ENCODE data around the gene DNAH3. TPM values are rescaled to one million over a fixed set of nuclear protein-coding genes. Genes with fewer than 3 reads are reported as not detected.
"Not testable (repeated sequence)": the region's sequence is repeated elsewhere in the genome, so short reads cannot be mapped to it uniquely, and the experiment has no call there.

DNAH3 gene
- total RNA-seq, 1 experiment from 2014 or later, result 0.21 TPM

- peak; percentile 94 for DNase-seq
- no peaks in the 10 kb centered on the region for H3K9me3 Mint-ChIP-seq (ENCODE audit: low read depth, unreplicated experiment)
- H3K4me1 Mint-ChIP-seq (ENCODE audit: low read depth, unreplicated experiment), result peaks cover 42% of the 10 kb centered on the region
- H3K4me3 Mint-ChIP-seq (ENCODE audit: low read depth, unreplicated experiment), result peak within 1 kb of the TSS; percentile 100
- H3K36me3 Mint-ChIP-seq (ENCODE audit: insufficient read depth, unreplicated experiment), result peaks cover 45% of the 10 kb centered on the region
- no TSS peak for BruUV-seq (replicated peaks)
- intact Hi-C loops (cut with micrococcal nuclease; ENCODE audit: unreplicated experiment), result loop anchor here (5.0 kb wide), 2 partner anchors 306 to 1164 kb away; no protein-coding TSS in a partner anchor
- no peaks in the 10 kb centered on the region for H3K27me3 Mint-ChIP-seq (ENCODE audit: unreplicated experiment)
- no peak for TF ChIP-seq CTCF (IDR thresholded peaks at IDR 0.05; ENCODE audit: unreplicated experiment)
- CTCF ChIA-PET, result interaction anchor here (0.7 to 6.3 kb wide), 4 partner anchors 11 to 143 kb away, joined by 3 to 83 read pairs (median 15); no protein-coding TSS in a partner anchor
- peak within 1 kb of the TSS; percentile 87 for H3K27ac Mint-ChIP-seq (ENCODE audit: unreplicated experiment)
Observed at GRCh38 chr16:21158208-21159110, 7.8 kb upstream of the DNAH3 start, which contains the start of gene LDAF1. Gene LDAF1, plus strand, starts transcription at chr16:21158674. Its CDS starts 2,509 bp downstream, at chr16:21161183.

- Mint-ChIP-seq H3K27ac (ENCODE audit: unreplicated experiment) (no peak overlapping the region), H3K4me1 (ENCODE audit: low read depth, unreplicated experiment) (peaks cover 34% of the 10 kb centered on the region), H3K36me3 (ENCODE audit: insufficient read depth, unreplicated experiment) (peaks cover 37% of the 10 kb centered on the region), H3K4me3 (ENCODE audit: low read depth, unreplicated experiment) (no peak overlapping the region), H3K27me3 (ENCODE audit: unreplicated experiment) (no peaks in the 10 kb centered on the region), H3K9me3 (ENCODE audit: low read depth, unreplicated experiment) (no peaks in the 10 kb centered on the region)
- CTCF ChIA-PET, result interaction anchor here (0.7 to 6.3 kb wide), 4 partner anchors 12 to 1164 kb away, joined by 3 to 83 read pairs (median 16); no protein-coding TSS in a partner anchor
- intact Hi-C loops (cut with micrococcal nuclease; ENCODE audit: unreplicated experiment), result loop anchor here (5.0 kb wide), 2 partner anchors 305 to 1165 kb away; no protein-coding TSS in a partner anchor
- TF ChIP-seq CTCF (IDR thresholded peaks at IDR 0.05; ENCODE audit: unreplicated experiment), result no peak
- BruUV-seq (replicated peaks), result no TSS peak
- DNase-seq, result no peak
Observed at GRCh38 chr16:21157632-21158031, 7.0 kb upstream of the DNAH3 start.

GRCh38 chr16:21156767-21157467 is 6.3 kb upstream of the DNAH3 start:
- BruUV-seq (replicated peaks), result no TSS peak
- Mint-ChIP-seq H3K36me3 (ENCODE audit: insufficient read depth, unreplicated experiment) (peaks cover 36% of the 10 kb centered on the region), H3K27me3 (ENCODE audit: unreplicated experiment) (no peaks in the 10 kb centered on the region), H3K9me3 (ENCODE audit: low read depth, unreplicated experiment) (no peaks in the 10 kb centered on the region), H3K27ac (ENCODE audit: unreplicated experiment) (no peak overlapping the region), H3K4me1 (ENCODE audit: low read depth, unreplicated experiment) (peaks cover 31% of the 10 kb centered on the region), H3K4me3 (ENCODE audit: low read depth, unreplicated experiment) (peak overlapping the region; percentile 20)
- CTCF ChIA-PET, result interaction anchor here (0.6 to 6.3 kb wide), 11 partner anchors 11 to 1201 kb away, joined by 3 to 83 read pairs (median 4); partner anchors contain the start of gene CRYM
- TF ChIP-seq CTCF (IDR thresholded peaks at IDR 0.05; ENCODE audit: unreplicated experiment), result peak; percentile 58
- DNase-seq, result peak; percentile 55
- intact Hi-C loops (cut with micrococcal nuclease; ENCODE audit: unreplicated experiment), result loop anchor here (1.0 to 5.0 kb wide), 3 partner anchors 143 to 1165 kb away; no protein-coding TSS in a partner anchor

GRCh38 chr16:21156011-21156410 is 5.4 kb upstream of the DNAH3 start:
- BruUV-seq (replicated peaks); H3K4me3 Mint-ChIP-seq (ENCODE audit: low read depth, unreplicated experiment); H3K27ac Mint-ChIP-seq (ENCODE audit: unreplicated experiment); H3K9me3 Mint-ChIP-seq (ENCODE audit: low read depth, unreplicated experiment); DNase-seq; H3K27me3 Mint-ChIP-seq (ENCODE audit: unreplicated experiment): not testable (repeated sequence)
- H3K4me1 Mint-ChIP-seq (ENCODE audit: low read depth, unreplicated experiment), result peaks cover 28% of the 10 kb centered on the region
- CTCF ChIA-PET, result interaction anchor here (1.2 to 6.3 kb wide), 3 partner anchors 33 to 145 kb away, joined by 4 to 83 read pairs (median 27); partner anchors contain the start of gene CRYM
- H3K36me3 Mint-ChIP-seq (ENCODE audit: insufficient read depth, unreplicated experiment), result peaks cover 28% of the 10 kb centered on the region
- intact Hi-C loops (cut with micrococcal nuclease; ENCODE audit: unreplicated experiment), result loop anchor here (1.0 to 5.0 kb wide), 3 partner anchors 144 to 1166 kb away; no protein-coding TSS in a partner anchor

GRCh38 chr16:21153124-21153729 is 2.6 kb upstream of the DNAH3 start:
- H3K4me1 Mint-ChIP-seq (ENCODE audit: low read depth, unreplicated experiment), result peaks cover 20% of the 10 kb centered on the region
- H3K27ac Mint-ChIP-seq (ENCODE audit: unreplicated experiment); BruUV-seq (replicated peaks); H3K4me3 Mint-ChIP-seq (ENCODE audit: low read depth, unreplicated experiment); intact Hi-C loops (cut with micrococcal nuclease; ENCODE audit: unreplicated experiment); H3K27me3 Mint-ChIP-seq (ENCODE audit: unreplicated experiment); H3K36me3 Mint-ChIP-seq (ENCODE audit: insufficient read depth, unreplicated experiment); DNase-seq; H3K9me3 Mint-ChIP-seq (ENCODE audit: low read depth, unreplicated experiment): not testable (repeated sequence)
- CTCF ChIA-PET, result interaction anchor here (0.6 to 1.2 kb wide), 2 partner anchors 148 to 1875 kb away, joined by 3 to 5 read pairs; no protein-coding TSS in a partner anchor

- H3K27ac Mint-ChIP-seq (ENCODE audit: unreplicated experiment); H3K9me3 Mint-ChIP-seq (ENCODE audit: low read depth, unreplicated experiment); H3K4me3 Mint-ChIP-seq (ENCODE audit: low read depth, unreplicated experiment); BruUV-seq (replicated peaks); H3K27me3 Mint-ChIP-seq (ENCODE audit: unreplicated experiment); H3K36me3 Mint-ChIP-seq (ENCODE audit: insufficient read depth, unreplicated experiment); DNase-seq; intact Hi-C loops (cut with micrococcal nuclease; ENCODE audit: unreplicated experiment): not testable (repeated sequence)
- CTCF ChIA-PET, result interaction anchor here (0.6 kb wide), 1 partner anchor 114 kb away, joined by 3 read pairs; no protein-coding TSS in a partner anchor
- H3K4me1 Mint-ChIP-seq (ENCODE audit: low read depth, unreplicated experiment), result peaks cover 20% of the 10 kb centered on the region
Observed at GRCh38 chr16:21152160-21153030, 1.7 kb upstream of the DNAH3 start.
